Tibial artery (tissue), 4 donors: ENCODE results near the gene SEC23IP.

Experiments
- DNase-seq, 2 donors: peaks; one replicate each; pipeline ENCODE4 v3.0.0-alpha.2; 2019
- H3K27ac ChIP-seq, 2 donors: fragments of 200-600 bp; sonication (generic) in 1 of 2; 1 replicate in 1 of 2; 2 replicates in 1 of 2; pipeline ENCODE4 v1.5.1; 2018 to 2019; ENCODE audit warnings: mild to moderate bottlenecking in 1 of 2
- H3K27me3 ChIP-seq, 2 donors: fragments of 200-600 bp; sonication (generic) in 1 of 2; one replicate each; pipeline versions ENCODE4 v1.5.1 to v1.6.0; 2016 to 2019
- H3K36me3 ChIP-seq, 3 donors: fragments of 200-600 bp; sonication (generic) in 2 of 3; one replicate each; pipeline ENCODE4 v1.5.1; 2016 to 2019; ENCODE audit warnings: mild to moderate bottlenecking in 2 of 3
- H3K4me1 ChIP-seq, 4 donors: fragments of 200-600 bp; sonication (generic) in 2 of 4; 1 replicate in 3 of 4; 2 replicates in 1 of 4; pipeline ENCODE4 v1.5.1; 2016 to 2019
- H3K4me3 ChIP-seq, 2 donors: fragments of 200-600 bp; sonication (generic) in 1 of 2; 1 replicate in 1 of 2; 2 replicates in 1 of 2; pipeline ENCODE4 v1.5.1; 2018 to 2019; ENCODE audit warnings: mild to moderate bottlenecking in 2 of 2
- H3K9me3 ChIP-seq, 3 donors: fragments of 200-600 bp; sonication (generic) in 1 of 3; one replicate each; pipeline ENCODE4 v1.5.1; 2016 to 2019
- CTCF ChIP-seq, 2 experiments: fragments of 200-600 bp in 1 of 2; fragments of 450-650 bp in 1 of 2; IDR thresholded peaks; one replicate each; pipeline ENCODE4 v1.5.1; 2017 to 2019; ENCODE audit warnings: antibody characterized with exemption in 2 of 2, mild to moderate bottlenecking in 1 of 2, moderate library complexity in 1 of 2
- intact Hi-C: fragments of 100-400 bp; cut with DNase I; formaldehyde crosslinking; loops from one replicate; pipeline ENCODE4 v1.15.0; 2023; ENCODE audit warnings: low total_unique reads

The SEC23IP gene

GRCh38 chr10:119942973-119943372 is 50.4 kb downstream of the SEC23IP start:
- Histone ChIP-seq H3K4me3 (no peak overlapping the region), H3K4me1 (no peaks in the 10 kb centered on the region), H3K27me3 (no peaks in the 10 kb centered on the region), H3K27ac (no peak overlapping the region), H3K9me3 (no peaks in the 10 kb centered on the region), H3K36me3 (peaks cover 33 to 59% (median 34%) of the 10 kb centered on the region in 3 donors)
- no peak for DNase-seq
- no peak for TF ChIP-seq CTCF (IDR thresholded peaks at IDR 0.05)
- intact Hi-C loops: no loop called here

- no peak overlapping the region for H3K27ac ChIP-seq
- peaks cover 27 to 40% (median 33%) of the 10 kb centered on the region in 3 donors for H3K36me3 ChIP-seq
- H3K9me3 ChIP-seq: no peaks in the 10 kb centered on the region
- TF ChIP-seq CTCF (IDR thresholded peaks at IDR 0.05): no peak
- DNase-seq: no peak
- no peaks in the 10 kb centered on the region for H3K4me1 ChIP-seq
- intact Hi-C loops: no loop called here
- H3K4me3 ChIP-seq: no peak overlapping the region
- no peaks in the 10 kb centered on the region for H3K27me3 ChIP-seq
These were observed 53.3 kb downstream of the SEC23IP start for GRCh38 chr10:119945805-119946204.

DNA sequence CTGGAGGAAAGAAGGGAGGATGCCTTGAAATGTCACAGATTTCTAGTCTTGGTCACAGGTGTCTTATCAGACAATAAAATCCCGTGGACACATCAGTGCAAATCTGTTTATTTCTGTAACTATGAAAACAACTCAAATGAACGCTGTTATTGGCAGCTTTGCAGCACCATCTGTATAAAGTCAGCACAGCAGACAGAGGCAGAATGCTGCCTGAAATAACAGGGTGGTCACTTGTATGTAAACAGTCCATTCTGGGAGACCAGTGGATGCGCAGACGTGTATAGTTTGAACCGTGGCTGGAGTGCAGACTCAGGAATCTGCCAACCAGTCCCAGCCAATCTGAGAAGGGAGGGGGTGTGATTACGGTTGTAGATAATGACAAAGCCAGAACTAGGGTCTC is 54.8 kb downstream of the SEC23IP start:
- intact Hi-C loops: no loop called here
- Histone ChIP-seq H3K4me1 (no peaks in the 10 kb centered on the region), H3K27ac (no peak overlapping the region), H3K36me3 (peaks cover 14 to 26% (median 25%) of the 10 kb centered on the region in 3 donors), H3K27me3 (no peaks in the 10 kb centered on the region), H3K4me3 (no peak overlapping the region), H3K9me3 (no peaks in the 10 kb centered on the region)
- TF ChIP-seq CTCF (IDR thresholded peaks at IDR 0.05): no peak
- no peak for DNase-seq

GRCh38 chr10:119957451-119957850 is 64.9 kb downstream of the SEC23IP start:
- H3K36me3 ChIP-seq: peaks cover 0 to 4% (median 0%) of the 10 kb centered on the region in 3 donors
- H3K9me3 ChIP-seq: no peaks in the 10 kb centered on the region
- H3K27ac ChIP-seq: no peak overlapping the region
- H3K27me3 ChIP-seq: no peaks in the 10 kb centered on the region
- TF ChIP-seq CTCF (IDR thresholded peaks at IDR 0.05): no peak
- H3K4me3 ChIP-seq: no peak overlapping the region
- H3K4me1 ChIP-seq: no peaks in the 10 kb centered on the region
- intact Hi-C loops: no loop called here
- DNase-seq: no peak

- DNase-seq: no peak
- no peak overlapping the region for H3K27ac ChIP-seq
- peaks cover 0 to 10% (median 0%) of the 10 kb centered on the region in 3 donors for H3K9me3 ChIP-seq
- TF ChIP-seq CTCF (IDR thresholded peaks at IDR 0.05): no peak
- no peak overlapping the region for H3K4me3 ChIP-seq
- H3K27me3 ChIP-seq: no peaks in the 10 kb centered on the region
- intact Hi-C loops: no loop called here
- H3K36me3 ChIP-seq: no peaks in the 10 kb centered on the region
- H3K4me1 ChIP-seq: no peaks in the 10 kb centered on the region
These were observed 70.3 kb downstream of the SEC23IP start for GRCh38 chr10:119962837-119963236.

DNA sequence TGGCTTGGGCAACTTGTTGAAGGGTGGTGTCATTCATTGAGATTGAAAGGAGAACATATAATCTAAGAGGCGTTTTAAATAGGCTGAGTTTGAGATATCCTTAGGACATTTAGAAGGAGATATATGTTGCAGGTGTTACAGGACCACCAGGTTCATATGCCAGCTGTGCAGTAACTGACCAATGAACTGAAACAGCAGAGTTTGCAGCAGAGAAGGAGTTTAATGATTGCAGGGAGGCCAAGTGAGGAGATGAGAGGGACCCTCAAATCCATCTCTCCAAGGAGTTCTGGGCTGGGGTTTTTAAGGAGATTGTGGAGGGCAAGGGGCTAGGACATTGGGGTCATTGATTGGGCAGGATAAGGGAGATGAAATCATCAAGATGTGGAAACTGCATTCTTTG is 74.5 kb downstream of the SEC23IP start:
- H3K27me3 ChIP-seq: no peaks in the 10 kb centered on the region

More for the DNA sequence above, 74.5 kb downstream of the SEC23IP start:
- Histone ChIP-seq H3K4me1 (no peaks in the 10 kb centered on the region), H3K36me3 (no peaks in the 10 kb centered on the region), H3K4me3 (no peak overlapping the region), H3K27ac (no peak overlapping the region), H3K9me3 (peaks cover 0 to 10% (median 0%) of the 10 kb centered on the region in 3 donors)
- no peak for TF ChIP-seq CTCF (IDR thresholded peaks at IDR 0.05)
- no peak for DNase-seq
- intact Hi-C loops: no loop called here
